Measurements from ENCODE around the gene FICD. TPM values are rescaled to one million over a fixed set of nuclear protein-coding genes. Genes with fewer than 3 reads are reported as not detected.

FICD gene
- total RNA-seq, 4 donors from 2014 or later: 5.6 to 7.2 (median 6.5) TPM

GRCh38 chr12:108525681-108526080 is 10.6 kb downstream of the FICD start:
- intact Hi-C loops (cut with DNase I): no loop called here
- peaks cover 91 to 100% (median 99%) of the 10 kb centered on the region in 4 donors for H3K36me3 ChIP-seq

GRCh38 chr12:108526482-108527165 is 11.5 kb downstream of the FICD start:
- DNase-seq (ENCODE audit: extremely low spot score): no peak
- Histone ChIP-seq H3K4me3 (no peak overlapping the region), H3K36me3 (peaks cover 93 to 100% (median 99%) of the 10 kb centered on the region in 4 donors), H3K4me1 (no peaks in the 10 kb centered on the region), H3K27ac (replicated peaks in 1 of 4) (no peak overlapping the region), H3K27me3 (no peaks in the 10 kb centered on the region), H3K9me3 (no peaks in the 10 kb centered on the region)
- WGBS: 71% methylated on average over 9 of the region's 10 CpGs
- TF ChIP-seq EP300 (IDR thresholded peaks at IDR 0.05): no peak
- no peak for TF ChIP-seq CTCF (IDR thresholded peaks at IDR 0.05)
- no peak for TF ChIP-seq POLR2A (IDR thresholded peaks at IDR 0.05; ENCODE audit: low read depth)
- no peak for TF ChIP-seq POLR2AphosphoS5 (IDR thresholded peaks at IDR 0.05)
- intact Hi-C loops (cut with DNase I): no loop called here

More at GRCh38 chr12:108525681-108526080, 10.6 kb downstream of the FICD start:
- WGBS: 93% methylated on average over 5 of the region's 5 CpGs
- no peak overlapping the region for H3K4me3 ChIP-seq
- H3K9me3 ChIP-seq: no peaks in the 10 kb centered on the region
- H3K27ac ChIP-seq (replicated peaks in 1 of 4): no peak overlapping the region
- TF ChIP-seq CTCF (IDR thresholded peaks at IDR 0.05): no peak
- no peak for TF ChIP-seq POLR2A (IDR thresholded peaks at IDR 0.05; ENCODE audit: low read depth)
- no peak for TF ChIP-seq EP300 (IDR thresholded peaks at IDR 0.05)
- TF ChIP-seq POLR2AphosphoS5 (IDR thresholded peaks at IDR 0.05): no peak
- H3K4me1 ChIP-seq: no peaks in the 10 kb centered on the region
- H3K27me3 ChIP-seq: no peaks in the 10 kb centered on the region
- no peak for DNase-seq (ENCODE audit: extremely low spot score)

- intact Hi-C loops (cut with DNase I): no loop called here
- H3K9me3 ChIP-seq: no peaks in the 10 kb centered on the region
- H3K4me3 ChIP-seq: no peak overlapping the region
- no peak overlapping the region for H3K27ac ChIP-seq (replicated peaks in 1 of 4)
- no peak for DNase-seq (ENCODE audit: extremely low spot score)
- no peaks in the 10 kb centered on the region for H3K27me3 ChIP-seq
- TF ChIP-seq EP300 (IDR thresholded peaks at IDR 0.05) (no peak), POLR2AphosphoS5 (IDR thresholded peaks at IDR 0.05) (no peak), POLR2A (IDR thresholded peaks at IDR 0.05; ENCODE audit: low read depth) (no peak), CTCF (IDR thresholded peaks at IDR 0.05) (no peak)
- WGBS: 89% methylated on average over 6 of the region's 6 CpGs
- H3K4me1 ChIP-seq: no peaks in the 10 kb centered on the region
- H3K36me3 ChIP-seq: peaks cover 93 to 100% (median 99%) of the 10 kb centered on the region in 4 donors
These were observed 12.1 kb downstream of the FICD start for GRCh38 chr12:108527166-108527496.

- Histone ChIP-seq H3K27me3 (no peaks in the 10 kb centered on the region), H3K4me1 (no peaks in the 10 kb centered on the region), H3K9me3 (no peaks in the 10 kb centered on the region), H3K27ac (replicated peaks in 1 of 4) (no peak overlapping the region), H3K36me3 (peaks cover 75 to 100% (median 92%) of the 10 kb centered on the region in 4 donors), H3K4me3 (no peak overlapping the region)
- no peak for DNase-seq (ENCODE audit: extremely low spot score)
- intact Hi-C loops (cut with DNase I): no loop called here
- TF ChIP-seq EP300 (IDR thresholded peaks at IDR 0.05): no peak
- TF ChIP-seq POLR2A (IDR thresholded peaks at IDR 0.05; ENCODE audit: low read depth): no peak
- TF ChIP-seq POLR2AphosphoS5 (IDR thresholded peaks at IDR 0.05): no peak
- no peak for TF ChIP-seq CTCF (IDR thresholded peaks at IDR 0.05)
- WGBS: 93% methylated on average over 9 of the region's 9 CpGs
These were observed 15.1 kb downstream of the FICD start for GRCh38 chr12:108530161-108530560.

All from esophagus muscularis mucosa (tissue), 4 donors.